Raji (cell line): ENCODE results near the gene IL12RB1.
A peak's percentile ranks its signal among the peaks of the same experiment; 100 is the strongest.

Experiments used
- POLR2A ChIP-seq: IDR thresholded peaks from 2 replicates; pipeline ENCODE4 v1.6.1; 2011; ENCODE audit warnings: low read depth, low read length, control low read depth; ENCODE audit not compliant: insufficient read depth

IL12RB1 gene

DNA sequence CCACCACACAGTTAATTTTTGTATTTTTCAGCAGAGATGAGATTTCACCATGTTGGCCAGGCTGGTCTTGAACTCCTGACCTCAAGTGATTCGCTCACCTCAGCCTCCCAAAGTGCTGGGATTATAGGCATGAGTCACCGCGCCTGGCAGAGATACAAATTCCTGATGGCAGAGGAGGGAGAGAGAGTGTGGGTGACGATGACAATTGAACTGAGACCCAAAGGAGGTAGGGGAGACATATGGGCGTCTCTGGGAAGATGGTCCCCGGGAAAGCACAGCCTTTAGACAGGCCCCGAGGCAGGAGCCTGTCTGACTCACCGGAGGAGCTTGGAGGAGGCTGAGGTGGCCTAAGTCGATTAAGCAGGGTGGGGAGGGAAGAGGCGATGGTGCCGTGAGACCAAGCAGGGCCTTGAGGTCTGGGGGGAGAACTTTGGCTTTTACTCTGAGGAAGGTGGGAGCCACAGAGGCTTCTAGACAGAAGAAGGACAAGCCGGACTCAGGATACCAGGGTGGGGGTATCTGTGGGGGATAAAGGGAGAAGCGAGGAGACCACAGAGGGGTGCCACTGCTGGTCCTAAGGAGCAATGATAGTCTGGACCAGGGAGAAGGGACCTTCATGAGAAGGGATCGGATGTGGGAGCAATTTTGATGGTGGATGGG is 40.5 kb downstream of the IL12RB1 start:
- TF ChIP-seq POLR2A = no peak

DNA sequence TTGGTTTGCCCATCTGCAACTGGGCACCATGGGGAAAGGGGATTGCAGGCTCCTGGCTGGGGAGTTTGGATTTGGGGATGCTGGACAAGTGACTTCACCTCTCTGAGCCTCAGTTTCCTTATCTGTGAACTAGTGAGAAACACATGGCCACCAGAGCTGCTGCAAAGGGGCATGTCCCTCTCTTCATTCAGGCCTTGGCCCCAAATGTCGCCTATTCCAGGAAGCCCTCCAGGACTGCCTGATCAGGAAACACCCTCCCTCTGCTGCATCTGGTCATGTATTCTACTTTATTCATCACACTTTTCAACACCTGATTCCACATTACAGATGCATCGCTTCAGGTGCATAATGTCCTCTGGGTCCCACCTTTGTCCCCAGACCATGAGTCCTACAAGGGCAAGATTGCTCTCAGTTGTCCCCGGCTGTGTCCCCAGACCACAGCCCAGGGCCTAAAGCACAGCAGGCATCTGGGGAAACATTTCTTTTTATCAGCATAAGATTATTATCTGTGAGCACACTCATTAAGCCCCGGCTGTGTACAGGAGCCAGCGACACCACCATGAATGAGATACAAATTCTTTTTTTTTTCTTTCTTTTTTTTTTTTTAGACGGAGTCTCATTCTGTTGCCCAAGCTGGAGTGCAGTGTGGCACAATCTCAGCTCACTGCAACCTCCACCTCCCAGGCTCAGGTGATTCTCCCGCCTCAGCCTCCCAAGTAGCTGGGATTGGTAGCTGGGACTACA is 41.3 kb downstream of the IL12RB1 start:
- TF ChIP-seq POLR2A = no peak

DNA sequence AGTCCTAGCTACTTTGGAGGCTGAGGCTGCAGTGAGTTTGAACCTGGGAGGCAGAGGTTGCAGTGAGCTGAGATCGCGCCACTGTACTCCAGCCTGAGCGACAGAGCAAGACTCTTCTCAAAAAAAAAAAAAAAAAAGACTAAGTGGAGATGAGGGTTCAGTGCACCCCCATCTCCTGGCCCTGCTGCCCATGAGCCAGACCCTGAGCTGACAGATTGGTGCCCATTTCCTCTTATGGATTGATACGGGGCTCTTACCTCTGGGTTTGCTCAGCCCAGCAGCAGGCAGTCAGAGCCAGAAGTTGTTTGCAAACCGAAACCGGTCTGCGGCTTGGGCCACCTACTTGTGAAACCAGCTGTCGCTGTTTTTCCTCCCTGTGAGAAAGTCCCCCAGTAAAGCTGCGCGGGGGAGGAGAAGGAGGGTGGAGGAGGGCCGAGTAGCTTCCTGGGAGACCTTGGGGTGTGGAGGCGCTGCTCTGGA is 41.9 kb downstream of the IL12RB1 start:
- TF ChIP-seq POLR2A = no peak

DNA sequence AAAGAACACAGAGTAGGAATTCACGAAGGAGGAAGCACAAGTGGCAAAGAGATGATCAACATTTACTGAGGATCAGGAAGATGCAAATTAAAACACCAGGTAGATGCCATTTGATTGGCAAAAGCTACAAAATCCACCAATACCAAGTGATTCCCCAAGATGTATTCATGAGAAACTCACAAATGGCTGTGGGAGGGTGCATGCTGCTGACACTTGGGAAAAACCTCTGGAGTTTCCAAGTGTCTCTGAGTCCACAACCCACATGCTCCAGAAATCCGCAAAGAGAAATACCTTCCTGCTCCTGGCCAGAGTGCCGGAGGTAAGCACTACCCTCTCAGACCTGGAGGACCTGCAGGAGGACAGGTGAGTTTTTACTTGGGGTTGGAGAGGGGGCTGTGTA is 43.1 kb downstream of the IL12RB1 start:
- TF ChIP-seq POLR2A = no peak

DNA sequence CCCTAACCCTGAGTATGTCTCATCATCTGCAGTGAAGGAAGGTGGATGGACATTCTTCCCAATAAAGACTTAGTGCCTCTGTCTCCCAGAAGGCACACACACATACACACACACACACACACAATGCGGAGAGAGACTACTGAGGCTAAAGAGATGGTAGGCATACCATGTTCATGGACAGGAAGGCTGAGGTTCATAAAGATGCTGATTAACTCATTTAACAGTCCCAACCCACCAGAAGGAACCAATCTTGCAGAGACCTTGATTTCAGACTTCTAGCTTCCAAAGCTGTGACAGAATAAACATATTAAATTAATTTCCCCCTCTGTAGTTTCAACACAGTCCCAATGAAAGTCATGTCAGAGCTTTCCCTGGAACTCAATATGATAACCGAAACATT is 45.7 kb downstream of the IL12RB1 start:
- no peak for TF ChIP-seq POLR2A

DNA sequence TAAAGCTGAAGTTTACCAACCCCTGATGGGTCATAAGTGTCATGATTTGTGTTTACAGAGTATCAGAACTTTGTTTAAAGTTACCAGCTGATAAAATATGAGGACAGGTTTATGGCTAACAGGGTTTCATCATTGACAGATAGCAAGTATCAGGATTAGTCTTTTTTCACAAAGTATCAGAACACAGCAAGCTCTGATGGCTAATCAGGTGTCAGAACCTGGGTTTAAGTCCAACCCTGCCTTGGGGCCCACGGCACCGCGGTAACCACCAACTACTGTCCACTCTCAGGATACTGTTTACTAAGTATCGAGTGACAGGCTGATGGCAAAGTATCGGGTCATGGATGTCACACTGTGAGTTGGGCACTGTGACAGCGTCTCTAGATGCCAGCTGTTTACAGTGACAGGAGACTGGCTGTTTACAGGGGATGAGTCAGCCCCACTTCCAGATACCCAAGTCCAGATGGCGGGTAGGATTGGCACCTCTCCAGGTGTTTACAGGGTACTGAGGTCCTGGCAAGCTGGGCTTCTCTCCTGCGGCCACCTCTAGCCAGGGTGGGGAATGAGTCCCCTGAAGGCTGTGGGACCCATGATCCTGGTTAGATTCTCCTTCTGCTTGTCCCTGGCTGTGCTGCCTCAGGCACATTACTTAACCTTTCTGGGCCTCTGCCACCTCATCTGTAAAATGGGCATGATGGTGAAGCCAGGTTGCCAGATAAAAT is 57.0 kb downstream of the IL12RB1 start:
- no peak for TF ChIP-seq POLR2A

DNA sequence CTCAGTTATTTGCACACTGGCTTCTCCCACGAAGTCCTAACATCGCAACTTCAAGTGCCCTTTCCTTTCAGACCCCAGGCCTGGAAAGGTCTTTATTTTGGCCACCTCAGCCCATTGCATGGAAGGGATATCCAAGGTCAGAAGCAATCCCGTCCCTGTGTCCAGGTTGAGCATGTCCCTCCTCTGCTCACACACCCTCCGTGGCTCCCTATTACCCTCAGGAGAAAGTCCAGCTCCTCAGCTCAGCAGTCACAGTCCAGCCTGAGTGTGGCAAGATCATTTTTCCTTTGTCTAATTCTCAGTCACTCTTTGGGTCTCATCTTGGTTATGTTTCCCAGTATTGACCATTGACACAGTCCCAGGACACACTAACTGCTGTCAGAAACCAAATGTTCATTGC is 59.6 kb downstream of the IL12RB1 start:
- TF ChIP-seq POLR2A = no peak

DNA sequence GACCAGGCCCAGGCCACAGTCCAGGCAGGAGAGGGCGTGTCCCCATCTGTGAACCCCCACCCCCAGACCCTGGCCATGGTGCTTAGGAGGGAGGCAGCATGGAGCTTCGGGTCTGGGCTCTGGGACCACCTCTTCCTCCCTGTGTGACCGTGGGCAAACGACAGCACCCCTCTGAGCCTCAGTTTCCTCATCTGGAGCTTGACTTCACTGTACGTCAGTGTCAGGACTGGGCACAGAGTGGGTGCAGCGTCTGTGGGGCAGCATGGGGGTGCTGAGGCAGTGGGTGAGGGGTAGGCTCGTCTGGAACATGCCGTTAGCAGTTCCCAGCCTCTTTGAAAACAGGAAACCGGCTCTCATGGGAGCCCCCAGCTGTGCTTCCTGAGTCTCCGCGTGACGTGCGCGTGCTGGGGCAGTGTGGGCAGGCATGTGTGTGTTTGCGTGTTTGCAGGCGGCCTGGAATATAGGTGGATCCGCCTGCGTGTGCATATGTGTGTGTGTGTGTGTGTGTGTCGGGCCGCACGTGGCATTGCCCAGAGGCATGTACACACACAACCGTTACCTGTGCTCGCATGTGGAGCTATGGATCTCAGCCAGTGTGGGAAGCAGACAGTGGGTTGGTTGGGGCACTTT is 63.0 kb downstream of the IL12RB1 start:
- TF ChIP-seq POLR2A = peak; percentile 33; the same call in 1 of the 2 replicates

DNA sequence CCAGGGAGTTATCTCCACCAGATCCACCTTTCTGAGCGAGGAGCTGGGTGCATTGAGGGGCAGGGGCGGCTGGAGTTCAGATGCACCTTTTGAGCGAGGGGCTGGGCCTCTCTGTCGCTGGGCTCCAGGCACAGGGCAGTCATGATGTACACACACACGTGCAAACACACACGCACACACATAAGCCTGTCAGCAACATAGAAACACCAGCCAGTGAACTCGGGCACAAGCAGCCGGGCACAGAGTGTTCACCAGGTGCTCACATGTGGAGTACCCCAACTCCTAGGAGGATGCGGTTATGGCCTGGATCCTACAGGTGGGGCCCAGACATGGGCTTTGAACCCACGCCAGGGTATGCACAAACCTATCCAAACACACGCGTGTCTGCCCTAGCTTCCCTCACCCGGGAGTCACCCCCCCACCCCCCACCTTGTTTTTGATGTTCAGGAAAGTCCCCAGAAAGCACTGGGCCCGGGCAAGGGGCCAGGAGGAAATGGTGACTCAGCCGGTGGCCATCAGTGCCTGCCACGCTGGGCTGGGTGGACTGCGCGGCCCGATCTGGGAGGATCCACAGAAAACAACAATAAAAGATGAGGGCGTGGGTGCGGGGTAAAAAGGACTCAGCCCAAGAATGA is 65.5 kb downstream of the IL12RB1 start:
- TF ChIP-seq POLR2A = no peak

DNA sequence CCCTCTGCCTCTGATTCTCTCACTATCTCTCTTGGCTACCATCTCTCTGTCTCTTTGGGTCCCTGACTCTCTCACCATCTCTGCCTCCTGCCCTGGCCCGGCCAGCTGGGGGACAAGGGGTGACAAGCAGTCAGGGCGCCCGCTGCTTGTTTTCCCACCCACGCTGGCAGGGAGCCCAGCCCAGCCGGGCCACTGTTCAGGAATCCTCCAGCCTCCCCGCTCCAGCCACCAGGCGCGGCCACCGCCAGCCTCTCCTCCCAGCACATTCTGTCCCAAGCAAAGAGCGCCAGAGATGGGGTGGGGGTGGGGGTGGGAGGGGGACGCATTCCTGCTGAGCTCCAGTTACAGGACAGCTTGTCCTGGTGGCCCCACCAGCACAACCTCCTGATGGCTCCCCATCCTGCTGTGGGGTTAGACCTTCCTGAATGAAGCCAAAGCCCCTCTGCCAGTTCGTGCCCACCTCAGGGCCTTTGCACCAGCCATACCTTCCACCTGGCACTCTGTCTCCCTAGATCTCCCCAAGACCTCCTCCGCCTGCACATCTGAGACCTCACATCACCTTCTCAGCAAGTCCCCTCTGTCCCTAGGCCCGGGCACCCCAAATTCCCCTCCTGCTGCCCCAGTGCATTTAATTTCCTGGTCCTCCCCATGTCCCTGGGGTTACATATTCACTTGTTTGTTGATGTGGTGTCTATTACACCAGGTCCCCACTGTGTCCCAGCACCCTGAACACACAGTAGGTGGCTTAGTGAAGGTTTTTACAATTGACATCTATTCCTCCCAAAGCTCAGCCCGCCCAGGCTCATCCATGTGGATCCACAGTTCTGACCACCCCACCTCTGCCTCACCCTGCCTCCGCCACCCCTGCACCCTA is 66.3 kb downstream of the IL12RB1 start:
- no peak for TF ChIP-seq POLR2A

DNA sequence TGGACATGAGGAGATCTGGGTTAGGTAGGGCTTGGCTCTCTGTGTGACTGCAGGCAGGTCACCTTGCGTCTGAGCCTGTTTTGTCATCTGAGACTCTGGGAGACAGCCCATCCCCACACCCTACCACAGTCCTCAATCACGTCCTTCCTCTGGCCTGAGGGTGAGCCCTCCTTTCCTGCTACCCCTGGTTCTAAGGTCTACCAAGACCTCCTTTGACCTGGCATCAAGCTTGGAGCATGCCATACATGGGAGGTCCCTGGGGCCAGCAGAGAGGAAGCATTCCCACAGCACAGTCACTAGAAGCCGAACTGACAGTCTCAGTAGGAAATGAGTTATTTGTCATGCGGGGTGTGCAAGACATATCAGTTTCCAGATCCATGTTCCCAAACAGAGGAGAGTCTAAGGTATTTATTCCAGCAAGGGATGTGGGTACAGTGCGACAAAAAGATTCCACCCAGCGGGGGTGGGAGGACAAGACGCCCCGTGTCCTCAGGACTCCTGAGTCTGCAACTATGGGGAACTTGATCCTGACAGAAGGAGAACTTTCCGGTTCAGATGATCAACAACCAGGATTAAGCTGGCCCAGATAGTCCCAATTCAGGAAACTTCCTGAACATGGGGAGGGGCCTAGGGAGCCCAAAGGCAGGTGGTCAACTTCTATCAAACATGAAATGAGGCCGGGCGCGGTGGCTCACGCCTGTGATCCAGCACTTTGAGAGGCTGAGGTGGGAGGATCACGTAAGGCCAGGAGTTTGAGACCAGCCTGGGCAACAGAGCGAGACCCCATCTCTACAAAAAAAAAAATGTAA is 69.3 kb downstream of the IL12RB1 start:
- TF ChIP-seq POLR2A = no peak

DNA sequence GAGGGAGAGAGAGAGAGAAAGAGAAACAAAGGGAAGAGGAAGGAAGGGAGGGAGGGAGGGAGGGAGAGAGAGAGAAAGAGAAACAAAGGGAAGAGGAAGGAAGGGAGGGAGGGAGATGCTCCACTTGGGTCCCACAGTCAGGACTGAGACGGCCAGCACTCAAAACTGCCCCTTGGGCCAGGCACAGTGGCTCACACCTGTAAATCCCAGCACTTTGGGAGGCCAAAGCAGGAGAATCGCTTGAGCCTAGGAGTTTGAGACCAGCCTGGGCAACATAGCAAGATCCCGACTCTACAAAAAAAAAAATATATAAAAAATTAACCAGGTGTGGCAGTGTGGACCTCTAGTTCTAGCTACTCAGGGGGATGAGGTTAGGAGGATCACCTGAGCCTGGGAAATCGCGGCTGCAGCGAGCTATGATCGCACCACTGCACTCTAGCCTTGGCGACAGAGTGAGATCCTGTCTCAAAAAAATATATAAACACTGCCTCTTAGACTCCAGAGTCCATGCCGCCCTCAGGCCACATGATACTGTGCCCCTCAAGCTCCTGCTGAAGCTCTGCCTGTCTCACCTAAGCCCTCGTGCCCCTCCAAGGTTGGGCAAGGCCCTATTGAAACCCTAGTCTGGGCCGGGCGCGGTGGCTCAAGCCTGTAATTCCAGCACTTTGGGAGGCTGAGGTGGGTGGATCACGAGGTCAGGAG is 70.4 kb downstream of the IL12RB1 start:
- no peak for TF ChIP-seq POLR2A

DNA sequence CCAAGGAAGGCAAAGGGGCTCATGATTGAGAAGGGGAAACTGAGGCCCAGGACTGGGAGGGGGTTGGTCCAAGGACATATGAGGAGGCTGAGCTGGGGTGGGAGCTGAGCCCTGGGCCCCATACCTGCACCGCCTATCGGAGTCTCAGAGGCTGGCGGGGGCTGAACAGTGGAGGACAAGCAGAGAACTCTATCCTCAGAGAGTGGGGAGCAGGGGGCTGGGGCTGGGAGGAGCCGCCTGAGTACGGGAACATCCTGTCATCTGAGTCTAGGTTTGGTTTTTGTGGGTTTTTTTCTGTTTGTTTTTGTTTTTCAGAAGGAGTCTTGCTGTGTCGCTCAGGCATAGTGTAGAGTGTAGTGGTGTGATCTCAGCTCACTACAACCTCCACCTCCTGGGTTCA is 72.5 kb downstream of the IL12RB1 start:
- no peak for TF ChIP-seq POLR2A
